GM18502 (cell line): ENCODE measurements around the gene ZNF423.

Experiments used
- ATAC-seq: cut with Tn5 transposase; IDR thresholded peaks from one replicate; pipeline ENCODE4 v1.9.1; 2021; ENCODE audit warnings: mild to moderate bottlenecking; ENCODE audit not compliant: unreplicated experiment, poor library complexity

ZNF423 gene

GRCh38 chr16:49550666-49551065, 305.2 kb downstream of the ZNF423 start:
- ATAC-seq: no peak

GRCh38 chr16:49550140-49550539, 305.8 kb downstream of the ZNF423 start:
- ATAC-seq: no peak

- no peak for ATAC-seq
Measured at GRCh38 chr16:49548325-49548970, 307.5 kb downstream of the ZNF423 start.

- ATAC-seq: no peak
Measured at GRCh38 chr16:49547448-49547847, 308.5 kb downstream of the ZNF423 start.

- no peak for ATAC-seq
Measured at GRCh38 chr16:49546735-49547134, 309.2 kb downstream of the ZNF423 start.

GRCh38 chr16:49545741-49546448, 310.0 kb downstream of the ZNF423 start:
- ATAC-seq: no peak

GRCh38 chr16:49545243-49545642, 310.7 kb downstream of the ZNF423 start:
- no peak for ATAC-seq

GRCh38 chr16:49544828-49545227, 311.1 kb downstream of the ZNF423 start:
- no peak for ATAC-seq

- no peak for ATAC-seq
Measured at GRCh38 chr16:49543631-49543946, 312.3 kb downstream of the ZNF423 start.

- ATAC-seq: no peak
Measured at GRCh38 chr16:49542946-49543630, 312.8 kb downstream of the ZNF423 start.

- no peak for ATAC-seq
Measured at GRCh38 chr16:49542391-49542891, 313.5 kb downstream of the ZNF423 start.

- ATAC-seq: no peak
Measured at GRCh38 chr16:49540836-49541235, 315.1 kb downstream of the ZNF423 start.

- no peak for ATAC-seq
Measured at GRCh38 chr16:49539758-49540157, 316.2 kb downstream of the ZNF423 start.

GRCh38 chr16:49537924-49538459, 317.9 kb downstream of the ZNF423 start:
- ATAC-seq: no peak

GRCh38 chr16:49534901-49535610, 320.9 kb downstream of the ZNF423 start:
- no peak for ATAC-seq

- no peak for ATAC-seq
Measured at GRCh38 chr16:49533422-49533821, 322.5 kb downstream of the ZNF423 start.

- ATAC-seq: no peak
Measured at GRCh38 chr16:49532873-49533272, 323.0 kb downstream of the ZNF423 start.

GRCh38 chr16:49531931-49532840, 323.7 kb downstream of the ZNF423 start:
- ATAC-seq: no peak

- no peak for ATAC-seq
Measured at GRCh38 chr16:49531425-49531824, 324.5 kb downstream of the ZNF423 start.
